WTC11 (cell line): ENCODE results near the gene TNP2. TPM values are rescaled to one million over a fixed set of nuclear protein-coding genes. Genes with fewer than 3 reads are reported as not detected.

Source experiments
- ATAC-seq: fragments of 200-7000 bp; cut with Tn5 transposase; 2 replicates; pipeline ENCODE4 v1.10.0; 2021; ENCODE audit warnings: mild to moderate bottlenecking, moderate library complexity
- CTCF ChIA-PET: fragments of 300-600 bp; sonication (Branson Sonifier 250); formaldehyde crosslinking; loops from one replicate; lab custom pipeline; 2021; ENCODE audit warnings: antibody characterized with exemption; lab: Charles Lee
- POLR2A ChIA-PET: fragments of 350-600 bp; sonication (Branson Sonifier 250); formaldehyde crosslinking; loops from one replicate; lab custom pipeline; 2021; ENCODE audit warnings: antibody characterized with exemption; lab: Charles Lee
- DNase-seq: peaks from one replicate; pipeline ENCODE4 v3.0.0; 2021; ENCODE audit warnings: low spot score
- H3K27ac Mint-ChIP-seq: 2 replicates; pipeline ENCODE4 v1.8.0; 2021; ENCODE audit warnings: mixed read lengths
- H3K27me3 Mint-ChIP-seq: 2 replicates; pipeline ENCODE4 v1.8.0; 2021; ENCODE audit warnings: low read depth, mild to moderate bottlenecking, moderate library complexity, mixed read lengths
- H3K36me3 Mint-ChIP-seq: 2 replicates; pipeline ENCODE4 v1.8.0; 2021; ENCODE audit warnings: mixed read lengths
- H3K4me1 Mint-ChIP-seq: 2 replicates; pipeline ENCODE4 v1.8.0; 2022; ENCODE audit warnings: mixed read lengths
- H3K4me3 Mint-ChIP-seq: 2 replicates; pipeline ENCODE4 v1.8.0; 2021; ENCODE audit warnings: mild to moderate bottlenecking, moderate library complexity, mixed read lengths
- H3K9me3 Mint-ChIP-seq: 2 replicates; pipeline ENCODE4 v1.8.0; 2021; ENCODE audit warnings: mixed read lengths
- ATF1 ChIP-seq: sonication (generic); formaldehyde crosslinking; IDR thresholded peaks from 2 replicates; pipeline ENCODE4 v1.8.1; 2023; ENCODE audit warnings: mild to moderate bottlenecking, moderate library complexity, missing genetic modification reagents
- ATF3 ChIP-seq: sonication (generic); formaldehyde crosslinking; conservative IDR thresholded peaks from 2 replicates; pipeline ENCODE4 v1.8.1; 2022; ENCODE audit warnings: mild to moderate bottlenecking, missing genetic modification reagents
- E2F4 ChIP-seq: sonication (generic); formaldehyde crosslinking; IDR thresholded peaks from 2 replicates; pipeline ENCODE4 v1.8.1; 2022; ENCODE audit warnings: low read depth, mild to moderate bottlenecking, moderate library complexity, missing genetic modification reagents, borderline replicate concordance
- ELF4 ChIP-seq: sonication (generic); formaldehyde crosslinking; IDR thresholded peaks from 2 replicates; pipeline ENCODE4 v1.8.1; 2022; ENCODE audit warnings: low read depth, mild to moderate bottlenecking, moderate library complexity, missing genetic modification reagents
- ETV6 ChIP-seq: sonication (generic); formaldehyde crosslinking; IDR thresholded peaks from 2 replicates; pipeline ENCODE4 v1.8.1; 2022; ENCODE audit warnings: mild to moderate bottlenecking, missing genetic modification reagents
- FOXJ3 ChIP-seq: sonication (generic); formaldehyde crosslinking; IDR thresholded peaks from 2 replicates; pipeline ENCODE4 v1.9.0; 2021; ENCODE audit warnings: missing genetic modification reagents, mild to moderate bottlenecking, borderline replicate concordance
- HMGA2 ChIP-seq: fragments of 250-450 bp; sonication (Bioruptor Pico); IDR thresholded peaks from 2 replicates; pipeline ENCODE4 v1.4.0; 2021; ENCODE audit warnings: mild to moderate bottlenecking, moderate library complexity
- IRF2 ChIP-seq: sonication (generic); formaldehyde crosslinking; IDR thresholded peaks from 2 replicates; pipeline ENCODE4 v1.8.0; 2022; ENCODE audit warnings: low read depth, missing genetic modification reagents, borderline replicate concordance
- JAZF1 ChIP-seq: fragments of 250-450 bp; sonication (Bioruptor Pico); IDR thresholded peaks from 2 replicates; pipeline ENCODE4 v1.9.0; 2021; ENCODE audit warnings: moderate library complexity, mild to moderate bottlenecking, inconsistent platforms
- PRDM15 ChIP-seq: sonication (generic); formaldehyde crosslinking; IDR thresholded peaks from 2 replicates; pipeline ENCODE4 v1.8.0; 2022; ENCODE audit warnings: missing genetic modification reagents
- SMAD3 ChIP-seq: sonication (generic); formaldehyde crosslinking; IDR thresholded peaks from 2 replicates; pipeline ENCODE4 v1.8.0; 2022; ENCODE audit warnings: missing genetic modification reagents, mild to moderate bottlenecking, borderline replicate concordance
- SOX15 ChIP-seq: fragments of 250-450 bp; sonication (Bioruptor Pico); IDR thresholded peaks from 2 replicates; pipeline ENCODE4 v1.9.0; 2021; ENCODE audit warnings: mild to moderate bottlenecking
- SP1 ChIP-seq: sonication (generic); formaldehyde crosslinking; conservative IDR thresholded peaks from 2 replicates; pipeline ENCODE4 v1.8.1; 2022; ENCODE audit warnings: missing genetic modification reagents
- TCF7 ChIP-seq: sonication (generic); formaldehyde crosslinking; IDR thresholded peaks from 2 replicates; pipeline ENCODE4 v1.8.0; 2022; ENCODE audit warnings: mild to moderate bottlenecking, low read depth, missing genetic modification reagents, moderate library complexity
- TEAD1 ChIP-seq: sonication (generic); formaldehyde crosslinking; IDR thresholded peaks from 2 replicates; pipeline ENCODE4 v1.8.0; 2022; ENCODE audit warnings: mild to moderate bottlenecking, missing genetic modification reagents
- USF1 ChIP-seq: sonication (generic); formaldehyde crosslinking; IDR thresholded peaks from 2 replicates; pipeline ENCODE4 v1.8.0; 2022; ENCODE audit warnings: mild to moderate bottlenecking, missing genetic modification reagents
- ZBTB21 ChIP-seq: sonication (generic); formaldehyde crosslinking; IDR thresholded peaks from 2 replicates; pipeline ENCODE4 v1.8.1; 2023; ENCODE audit warnings: mild to moderate bottlenecking, missing genetic modification reagents, borderline replicate concordance
- ZMAT4 ChIP-seq: fragments of 250-450 bp; sonication (Bioruptor Pico); IDR thresholded peaks from 2 replicates; pipeline ENCODE4 v1.9.0; 2021; ENCODE audit warnings: mild to moderate bottlenecking
- ZNF281 ChIP-seq: sonication (generic); formaldehyde crosslinking; IDR thresholded peaks from 2 replicates; pipeline ENCODE4 v1.8.0; 2023; ENCODE audit warnings: mild to moderate bottlenecking, missing genetic modification reagents
- ZNF425 ChIP-seq: fragments of 250-450 bp; sonication (Bioruptor Pico); conservative IDR thresholded peaks from 2 replicates; pipeline ENCODE4 v1.9.0; 2021; ENCODE audit warnings: mild to moderate bottlenecking
- ZNF671 ChIP-seq: fragments of 250-450 bp; sonication (Bioruptor Pico); IDR thresholded peaks from 2 replicates; pipeline ENCODE4 v1.8.0; 2021; ENCODE audit warnings: mild to moderate bottlenecking
- total RNA-seq: library from RNA; stranded (reverse); gene quantifications from 3 replicates; pipeline ENCODE4 v1.2.3, GENCODE V29; 2021
- TF ChIP-seq, protein P1 (sequence below): sonication (generic); formaldehyde crosslinking; IDR thresholded peaks from 2 replicates; pipeline ENCODE4 v1.8.0; 2022; ENCODE audit warnings: mild to moderate bottlenecking, missing genetic modification reagents
- TF ChIP-seq, protein P2 (sequence below): sonication (generic); formaldehyde crosslinking; IDR thresholded peaks from 2 replicates; pipeline ENCODE4 v1.8.1; 2023; ENCODE audit warnings: mild to moderate bottlenecking, missing genetic modification reagents, moderate library complexity

Gene TNP2
- total RNA-seq, 1 experiment from 2014 or later = not detected

DNA sequence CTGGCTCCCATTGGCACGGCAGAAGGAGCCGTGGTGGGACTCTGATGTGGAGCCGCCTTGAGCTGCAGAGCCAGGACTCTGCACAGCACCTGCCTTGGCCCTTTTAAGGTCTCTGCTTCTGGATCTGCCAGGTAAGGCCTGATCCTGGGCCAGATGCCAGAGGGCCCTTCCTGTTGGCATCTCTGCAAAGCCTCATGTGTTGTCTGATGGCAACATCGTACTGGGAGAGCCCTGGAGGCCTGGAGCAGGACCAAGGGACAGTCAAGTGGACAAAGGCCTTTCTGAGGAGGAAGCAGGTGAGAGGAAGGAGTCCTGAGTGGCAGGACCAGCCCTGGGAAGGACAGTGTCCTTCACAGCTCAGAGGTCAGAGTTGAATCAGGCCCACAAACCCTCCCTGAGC lies 39.2 kb downstream of the TNP2 start:
- no peaks in the 10 kb centered on the region for H3K9me3 Mint-ChIP-seq
- no peaks in the 10 kb centered on the region for H3K27me3 Mint-ChIP-seq
- H3K4me3 Mint-ChIP-seq = no peak overlapping the region
- no peak for TF ChIP-seq E2F4
- TF ChIP-seq TCF7 (CRISPR knock-in tag) = no peak
- TF ChIP-seq USF1 (CRISPR knock-in tag) = no peak
- no peak for TF ChIP-seq ATF1 (CRISPR knock-in tag)
- no peak for TF ChIP-seq HMGA2 (CRISPR knock-in tag)
- TF ChIP-seq, protein P1, sequence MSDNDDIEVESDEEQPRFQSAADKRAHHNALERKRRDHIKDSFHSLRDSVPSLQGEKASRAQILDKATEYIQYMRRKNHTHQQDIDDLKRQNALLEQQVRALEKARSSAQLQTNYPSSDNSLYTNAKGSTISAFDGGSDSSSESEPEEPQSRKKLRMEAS (CRISPR knock-in tag) = no peak
- TF ChIP-seq, protein P2, sequence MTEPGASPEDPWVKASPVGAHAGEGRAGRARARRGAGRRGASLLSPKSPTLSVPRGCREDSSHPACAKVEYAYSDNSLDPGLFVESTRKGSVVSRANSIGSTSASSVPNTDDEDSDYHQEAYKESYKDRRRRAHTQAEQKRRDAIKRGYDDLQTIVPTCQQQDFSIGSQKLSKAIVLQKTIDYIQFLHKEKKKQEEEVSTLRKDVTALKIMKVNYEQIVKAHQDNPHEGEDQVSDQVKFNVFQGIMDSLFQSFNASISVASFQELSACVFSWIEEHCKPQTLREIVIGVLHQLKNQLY (CRISPR knock-in tag) = no peak
- no peak for TF ChIP-seq FOXJ3 (CRISPR knock-in tag)
- H3K4me1 Mint-ChIP-seq = peaks cover 7% of the 10 kb centered on the region; the same call in 1 of the 2 replicates
- ATAC-seq (no peak), DNase-seq (no peak)
- ChIA-PET CTCF (interaction anchor here (1.2 kb wide), 1 partner anchor 142 kb away, joined by 5 read pairs; no protein-coding TSS in a partner anchor), POLR2A (interaction anchor here (0.9 to 1.1 kb wide), 2 partner anchors 16 to 26 kb away, joined by 3 read pairs; partner anchors contain the start of gene SOCS1)
- no peaks in the 10 kb centered on the region for H3K36me3 Mint-ChIP-seq
- H3K27ac Mint-ChIP-seq = no peak overlapping the region

DNA sequence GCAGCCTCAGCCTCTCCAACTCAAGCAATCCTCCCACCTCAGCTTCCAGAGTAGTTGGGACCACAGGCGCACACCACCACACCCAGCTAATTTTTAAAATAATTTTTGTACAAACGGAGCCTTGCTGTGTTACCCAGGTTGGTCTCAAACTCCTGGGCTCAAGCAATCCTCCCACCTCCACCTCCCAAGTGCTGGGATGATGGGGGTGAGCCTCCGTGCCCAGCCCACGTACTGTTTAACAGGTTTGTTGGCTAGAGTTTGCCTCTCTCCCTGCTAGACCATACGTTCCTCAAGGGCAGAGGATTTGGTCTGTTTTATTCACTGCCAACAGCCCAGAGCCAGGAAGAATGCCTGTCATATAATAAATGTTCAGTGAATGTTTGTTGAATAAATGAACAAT lies 39.7 kb downstream of the TNP2 start:
- H3K4me3 Mint-ChIP-seq = no peak overlapping the region
- DNase-seq (no peak), ATAC-seq (no peak)
- H3K4me1 Mint-ChIP-seq = peaks cover 10% of the 10 kb centered on the region; the same call in 1 of the 2 replicates
- H3K36me3 Mint-ChIP-seq = no peaks in the 10 kb centered on the region
- H3K27me3 Mint-ChIP-seq = no peaks in the 10 kb centered on the region
- no peak overlapping the region for H3K27ac Mint-ChIP-seq
- no peaks in the 10 kb centered on the region for H3K9me3 Mint-ChIP-seq
- CTCF ChIA-PET = interaction anchor here (1.2 kb wide), 1 partner anchor 142 kb away, joined by 5 read pairs; no protein-coding TSS in a partner anchor
- POLR2A ChIA-PET = interaction anchor here (0.9 to 1.1 kb wide), 2 partner anchors 16 to 26 kb away, joined by 3 read pairs; partner anchors contain the start of gene SOCS1
- TF ChIP-seq ZNF425 (CRISPR knock-in tag) = no peak
- no peak for TF ChIP-seq ZBTB21
- no peak for TF ChIP-seq JAZF1 (CRISPR knock-in tag)
- no peak for TF ChIP-seq TEAD1 (CRISPR knock-in tag)
- TF ChIP-seq SMAD3 = no peak
- no peak for TF ChIP-seq ELF4 (CRISPR knock-in tag)
- no peak for TF ChIP-seq IRF2 (CRISPR knock-in tag)
- no peak for TF ChIP-seq ATF3
- TF ChIP-seq SOX15 (CRISPR knock-in tag) = no peak
- no peak for TF ChIP-seq ETV6 (CRISPR knock-in tag)
- no peak for TF ChIP-seq ZMAT4 (CRISPR knock-in tag)
- no peak for TF ChIP-seq ZNF671 (CRISPR knock-in tag)
- TF ChIP-seq ZNF281 (CRISPR knock-in tag) = no peak
- TF ChIP-seq SP1 (CRISPR knock-in tag) = no peak
- no peak for TF ChIP-seq ATF1 (CRISPR knock-in tag)
- TF ChIP-seq PRDM15 (CRISPR knock-in tag) = no peak
